K562 (cell line): Measurements from ENCODE around the gene LCE1B. TPM values are rescaled to one million over a fixed set of nuclear protein-coding genes. Genes with fewer than 3 reads are reported as not detected.

Experiments used
- ATAC-seq: fragments of 200-7000 bp; cut with Tn5 transposase; 3 replicates; pipeline ENCODE4 v1.9.1; 2020; ENCODE audit warnings: moderate library complexity
- BruUV-seq: library from RNA; stranded (reverse); fragments of 400-500 nt; replicated peaks from 2 replicates; lab custom pipeline; 2021; lab: Mats Ljungman, UMichigan
- CTCF ChIA-PET: fragments of 300-600 bp; formaldehyde crosslinking; extraction: SDS; loops from one replicate; lab custom pipeline; 2021; ENCODE audit warnings: low intra/inter-chr PET ratio; lab: Yijun Ruan, JAX
- POLR2A ChIA-PET: fragments of 300-600, 350-650 bp; sonication (Branson Sonifier 250); formaldehyde crosslinking; extraction: SDS; loops from one replicate; lab custom pipeline; 2021; ENCODE audit warnings: antibody characterized with exemption, inconsistent platforms; lab: Yijun Ruan, JAX
- DNase-seq, 4 experiments: peaks; one replicate each; pipeline versions ENCODE4 v3.0.0 to v3.0.0-alpha.2; 2011 to 2018; ENCODE audit warnings: low spot score in 3 of 4, mixed read lengths in 3 of 4; ENCODE audit errors: extremely low read depth in 1 of 4
- FAIRE-seq: peaks from 2 replicates; lab custom pipeline; 2011; peaks lifted over from hg19 to GRCh38; lab: Jason Lieb, UNC
- H2AFZ ChIP-seq: 2 replicates; pipeline ENCODE4 v1.6.0; 2011; ENCODE audit warnings: low read depth, low read length, control low read depth, inconsistent platforms
- H3K27ac ChIP-seq: fragments of 200-600 bp; 3 replicates; pipeline ENCODE4 v1.8.0; 2011; ENCODE audit warnings: low read depth, mild to moderate bottlenecking, control low read depth, inconsistent platforms, low read length, moderate library complexity, mixed read lengths; ENCODE audit errors: extremely low read depth
- H3K27me3 ChIP-seq, 2 experiments: fragments of 300-600 bp in 1 of 2; 2 replicates in 1 of 2; 3 replicates in 1 of 2; pipeline versions ENCODE4 v1.6.0 to v1.8.0; 2011; ENCODE audit warnings: inconsistent platforms in 2 of 2, low read length in 2 of 2, mild to moderate bottlenecking in 1 of 2, mixed read lengths in 1 of 2, moderate library complexity in 1 of 2; ENCODE audit not compliant: control insufficient read depth in 2 of 2, insufficient read depth in 2 of 2
- H3K36me3 ChIP-seq: fragments of 300-600 bp; 3 replicates; pipeline ENCODE4 v1.8.0; 2011; ENCODE audit warnings: mild to moderate bottlenecking, low read length, inconsistent platforms; ENCODE audit not compliant: control insufficient read depth, insufficient read depth
- H3K4me1 ChIP-seq, 2 experiments: fragments of 200-600 bp in 1 of 2; replicated peaks in 1 of 2; 2 replicates in 1 of 2; 3 replicates in 1 of 2; pipeline versions ENCODE4 v1.5.1 to v1.8.0; 2011; ENCODE audit warnings: inconsistent platforms in 2 of 2, low read length in 2 of 2, mild to moderate bottlenecking in 1 of 2, mixed read lengths in 1 of 2, moderate library complexity in 1 of 2; ENCODE audit not compliant: control insufficient read depth in 2 of 2, insufficient read depth in 2 of 2
- H3K4me2 ChIP-seq: 2 replicates; pipeline ENCODE4 v1.6.1; 2011; ENCODE audit warnings: low read length, control low read depth, inconsistent platforms, mixed read lengths; ENCODE audit not compliant: insufficient read depth
- H3K4me3 ChIP-seq: fragments of 200-600 bp; sonication (generic), shearing (Covaris generic); 2 replicates; pipeline ENCODE4 v1.5.1; 2016; ENCODE audit warnings: control low read depth, inconsistent platforms
- H3K79me2 ChIP-seq: fragments of 200-600 bp; 3 replicates; pipeline ENCODE4 v1.8.0; 2011; ENCODE audit warnings: low read length, inconsistent platforms; ENCODE audit not compliant: control insufficient read depth, insufficient read depth
- H3K9ac ChIP-seq, 2 experiments: 2 replicates each; pipeline versions ENCODE4 v1.6.0 to v1.6.1; 2011; ENCODE audit warnings: low read depth in 2 of 2, low read length in 2 of 2, control low read depth in 1 of 2, inconsistent platforms in 1 of 2, mild to moderate bottlenecking in 1 of 2, mixed read lengths in 1 of 2; ENCODE audit not compliant: insufficient read depth in 1 of 2
- H3K9me1 ChIP-seq: one replicate; pipeline ENCODE4 v1.6.0; 2011; ENCODE audit warnings: inconsistent platforms, mild to moderate bottlenecking, low read length, moderate library complexity; ENCODE audit not compliant: control insufficient read depth, insufficient read depth
- H3K9me3 ChIP-seq: replicated peaks from 2 replicates; pipeline ENCODE4 v1.5.1; 2011; ENCODE audit warnings: low read depth, low read length, inconsistent platforms; ENCODE audit not compliant: control insufficient read depth, insufficient read depth
- H4K20me1 ChIP-seq: replicated peaks from 2 replicates; pipeline ENCODE4 v1.6.1; 2011; ENCODE audit warnings: low read length, inconsistent platforms, mixed read lengths; ENCODE audit not compliant: control insufficient read depth, insufficient read depth
- ATF1 ChIP-seq, 2 experiments: fragments of 450-650 bp in 1 of 2; IDR thresholded peaks; 2 replicates each; pipeline ENCODE4 v1.6.1; 2016; ENCODE audit warnings: missing compliant biosample characterization in 1 of 2, missing genetic modification characterization in 1 of 2
- HNRNPK ChIP-seq: fragments of 200-400 bp; formaldehyde crosslinking; IDR thresholded peaks from one replicate; pipeline ENCODE4 v1.6.1; 2018; ENCODE audit warnings: mild to moderate bottlenecking, low read depth, low read length; ENCODE audit not compliant: poor library complexity, severe bottlenecking
- KDM5B ChIP-seq: fragments of 200-600 bp; sonication (generic); IDR thresholded peaks from 2 replicates; pipeline ENCODE4 v1.6.1; 2012; ENCODE audit warnings: low read depth, mild to moderate bottlenecking, moderate library complexity, low read length, control low read depth, inconsistent platforms; ENCODE audit not compliant: insufficient replicate concordance
- MEF2D ChIP-seq: conservative IDR thresholded peaks from 2 replicates; pipeline ENCODE4 v1.6.1; 2016; ENCODE audit warnings: low read depth, missing genetic modification characterization, missing compliant biosample characterization
- NKRF ChIP-seq: fragments of 450-650 bp; IDR thresholded peaks from 2 replicates; pipeline ENCODE4 v1.6.1; 2016; ENCODE audit warnings: borderline replicate concordance
- NR3C1 ChIP-seq: sonication (generic); formaldehyde crosslinking; IDR thresholded peaks from 2 replicates; pipeline ENCODE4 v1.8.1; 2022; ENCODE audit warnings: missing genetic modification reagents
- TCFL5 ChIP-seq: fragments of 250-450 bp; sonication (Bioruptor Pico); conservative IDR thresholded peaks from 2 replicates; pipeline ENCODE4 v1.6.1; 2021; ENCODE audit warnings: mild to moderate bottlenecking, moderate library complexity, matching md5 sums
- WGBS: fragments of 100-300 bp; shearing (Covaris generic); methylation state at CpG from one replicate; pipeline ENCODE4 v1.1.6; 2016; ENCODE audit warnings: low coverage, mixed read lengths; ENCODE audit not compliant: insufficient coverage; ENCODE audit errors: missing lambda C conversion rate; 5-methylcytosine and 5-hydroxymethylcytosine counted together
- in situ Hi-C: fragments of 300-500 bp; cut with MboI; formaldehyde crosslinking; loops from 4 replicates; pipeline ENCODE4 v1.15.0; 2018; ENCODE audit warnings: inconsistent platforms, mixed read lengths
- intact Hi-C: fragments of 100-400 bp; cut with micrococcal nuclease; formaldehyde crosslinking; loops from 2 replicates; pipeline ENCODE4 v1.14.2; 2022
- polyA plus RNA-seq, 8 experiments: library from polyadenylated mRNA; depleted of rRNA in 4 of 8; stranded (reverse) in 5 of 8; unstranded in 3 of 8; fragments of >200 nt; fragmentation: Nextera tagmentation in 2 of 8; fragmentation: Illumina TruSeq in 1 of 8; extraction: Ambion mirVana in 2 of 8; extraction: Trizol in 1 of 8; gene quantifications; 2 replicates each; pipeline versions ENCODE4 v1.2.1 to v1.2.3, GENCODE V29; 2011 to 2014; ENCODE audit warnings: inconsistent platforms in 1 of 8, missing spikeins in 1 of 8
- total RNA-seq, 7 experiments: library from RNA; depleted of rRNA in 6 of 7; stranded (reverse); fragments of >200 nt in 6 of 7; fragmentation: Illumina TruSeq in 2 of 7; extraction: Trizol in 2 of 7; gene quantifications; 2 replicates each; pipeline versions ENCODE4 v1.2.1 to v1.2.3, GENCODE V29; 2011 to 2021; ENCODE audit warnings: low replicate concordance in 1 of 7
- TF ChIP-seq, protein P1 (sequence below): fragments of 450-650 bp; IDR thresholded peaks from 2 replicates; pipeline ENCODE4 v1.7.1; 2018; ENCODE audit warnings: mild to moderate bottlenecking, low read depth; ENCODE audit not compliant: partially characterized antibody
- TF ChIP-seq, protein P2 (sequence below), 2 experiments: fragments of 450-650 bp; IDR thresholded peaks; 2 replicates each; pipeline ENCODE4 v1.6.1; 2016

The LCE1B gene
- total and polyA plus RNA-seq, 9 of the 15 experiments (the other 6 are each of a cell fraction or from before 2014, with no cell fraction given) = not detected

- Histone ChIP-seq H3K4me2 (no peak within 1 kb of the TSS), H2AFZ (no peak within 1 kb of the TSS), H3K9me3 (no peaks in the 10 kb centered on the region), H4K20me1 (no peaks in the 10 kb centered on the region), H3K79me2 (no peaks in the 10 kb centered on the region), H3K4me1 (no peaks in the 10 kb centered on the region), H3K27ac (no peak within 1 kb of the TSS), H3K9ac (no peak within 1 kb of the TSS), H3K4me3 (no peak within 1 kb of the TSS), H3K27me3 (peaks cover 0 to 6% of the 10 kb centered on the region in 2 experiments; a peak in 1 of 5 replicates), H3K9me1 (no peaks in the 10 kb centered on the region), H3K36me3 (no peaks in the 10 kb centered on the region)
- FAIRE-seq = no peak
- no TSS peak for BruUV-seq
- no peak for DNase-seq
- WGBS = 0% methylated on average over 2 of the region's 2 CpGs
- intact Hi-C loops (no loop called here), in situ Hi-C loops (no loop called here)
- ChIA-PET POLR2A (no interaction called here), CTCF (no interaction called here)
- TF ChIP-seq, protein P1, sequence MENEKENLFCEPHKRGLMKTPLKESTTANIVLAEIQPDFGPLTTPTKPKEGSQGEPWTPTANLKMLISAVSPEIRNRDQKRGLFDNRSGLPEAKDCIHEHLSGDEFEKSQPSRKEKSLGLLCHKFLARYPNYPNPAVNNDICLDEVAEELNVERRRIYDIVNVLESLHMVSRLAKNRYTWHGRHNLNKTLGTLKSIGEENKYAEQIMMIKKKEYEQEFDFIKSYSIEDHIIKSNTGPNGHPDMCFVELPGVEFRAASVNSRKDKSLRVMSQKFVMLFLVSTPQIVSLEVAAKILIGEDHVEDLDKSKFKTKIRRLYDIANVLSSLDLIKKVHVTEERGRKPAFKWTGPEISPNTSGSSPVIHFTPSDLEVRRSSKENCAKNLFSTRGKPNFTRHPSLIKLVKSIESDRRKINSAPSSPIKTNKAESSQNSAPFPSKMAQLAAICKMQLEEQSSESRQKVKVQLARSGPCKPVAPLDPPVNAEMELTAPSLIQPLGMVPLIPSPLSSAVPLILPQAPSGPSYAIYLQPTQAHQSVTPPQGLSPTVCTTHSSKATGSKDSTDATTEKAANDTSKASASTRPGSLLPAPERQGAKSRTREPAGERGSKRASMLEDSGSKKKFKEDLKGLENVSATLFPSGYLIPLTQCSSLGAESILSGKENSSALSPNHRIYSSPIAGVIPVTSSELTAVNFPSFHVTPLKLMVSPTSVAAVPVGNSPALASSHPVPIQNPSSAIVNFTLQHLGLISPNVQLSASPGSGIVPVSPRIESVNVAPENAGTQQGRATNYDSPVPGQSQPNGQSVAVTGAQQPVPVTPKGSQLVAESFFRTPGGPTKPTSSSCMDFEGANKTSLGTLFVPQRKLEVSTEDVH = no peak
- TF ChIP-seq NR3C1 (CRISPR knock-in tag) = no peak
- ATAC-seq = no peak
Measured at GRCh38 chr1:152786077-152786476, 25.7 kb upstream of the LCE1B start, which contains the start of gene LCE1E. Gene LCE1E, plus strand, starts transcription at chr1:152786257. Its CDS starts 1,043 bp downstream, at chr1:152787300.

GRCh38 chr1:152795686-152796085 lies 16.1 kb upstream of the LCE1B start:
- no peaks in the 10 kb centered on the region for H3K9me1 ChIP-seq
- H3K9ac ChIP-seq = no peak overlapping the region
- CTCF ChIA-PET = no interaction called here
- no TSS peak for BruUV-seq
- DNase-seq = no peak
- no peak overlapping the region for H2AFZ ChIP-seq
- no peak overlapping the region for H3K4me2 ChIP-seq
- no peak overlapping the region for H3K4me3 ChIP-seq
- H3K4me1 ChIP-seq = no peaks in the 10 kb centered on the region
- H3K27ac ChIP-seq = no peak overlapping the region
- no peak for ATAC-seq
- intact Hi-C loops (no loop called here), in situ Hi-C loops (no loop called here)
- H3K36me3 ChIP-seq = no peaks in the 10 kb centered on the region
- POLR2A ChIA-PET = interaction anchor here (0.8 kb wide), 1 partner anchor 22 kb away, joined by 3 read pairs; no protein-coding TSS in a partner anchor
- WGBS = 0% methylated on average over 4 of the region's 4 CpGs
- no peak for FAIRE-seq
- H3K27me3 ChIP-seq = no peaks in the 10 kb centered on the region
- no peaks in the 10 kb centered on the region for H4K20me1 ChIP-seq
- H3K79me2 ChIP-seq = no peaks in the 10 kb centered on the region
- H3K9me3 ChIP-seq = no peaks in the 10 kb centered on the region
- TF ChIP-seq NKRF (no peak), HNRNPK (no peak), KDM5B (no peak), ATF1 (CRISPR knock-in tag; IDR thresholded peaks at IDR 0.05) (no peak), ATF1 (tag; IDR thresholded peaks at IDR 0.05) (no peak), TCFL5 (CRISPR knock-in tag) (no peak), MEF2D (tag) (no peak)
- TF ChIP-seq, protein P2, sequence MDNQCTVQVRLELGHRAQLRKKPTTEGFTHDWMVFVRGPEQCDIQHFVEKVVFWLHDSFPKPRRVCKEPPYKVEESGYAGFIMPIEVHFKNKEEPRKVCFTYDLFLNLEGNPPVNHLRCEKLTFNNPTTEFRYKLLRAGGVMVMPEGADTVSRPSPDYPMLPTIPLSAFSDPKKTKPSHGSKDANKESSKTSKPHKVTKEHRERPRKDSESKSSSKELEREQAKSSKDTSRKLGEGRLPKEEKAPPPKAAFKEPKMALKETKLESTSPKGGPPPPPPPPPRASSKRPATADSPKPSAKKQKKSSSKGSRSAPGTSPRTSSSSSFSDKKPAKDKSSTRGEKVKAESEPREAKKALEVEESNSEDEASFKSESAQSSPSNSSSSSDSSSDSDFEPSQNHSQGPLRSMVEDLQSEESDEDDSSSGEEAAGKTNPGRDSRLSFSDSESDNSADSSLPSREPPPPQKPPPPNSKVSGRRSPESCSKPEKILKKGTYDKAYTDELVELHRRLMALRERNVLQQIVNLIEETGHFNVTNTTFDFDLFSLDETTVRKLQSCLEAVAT (IDR thresholded peaks at IDR 0.05) = no peak
